H1 (cell line): ENCODE measurements around the gene C3. TPM values are rescaled to one million over a fixed set of nuclear protein-coding genes. Genes with fewer than 3 reads are reported as not detected.
"Not testable (repeated sequence)": the region's sequence is repeated elsewhere in the genome, so short reads cannot be mapped to it uniquely, and the experiment has no call there.

ENCODE experiments used
- CTCF ChIA-PET: fragments of 300-600 bp; sonication (Branson Sonifier 250); formaldehyde crosslinking; loops from one replicate; lab custom pipeline; 2021; ENCODE audit not compliant: partially characterized antibody; lab: Charles Lee
- POLR2A ChIA-PET: fragments of 300-600 bp; sonication (Branson Sonifier 250); formaldehyde crosslinking; loops from one replicate; lab custom pipeline; 2021; ENCODE audit warnings: inconsistent platforms; ENCODE audit not compliant: partially characterized antibody; lab: Charles Lee
- DNase-seq, 2 experiments: peaks; one replicate each; pipeline versions ENCODE4 v3.0.0 to v3.0.0-alpha.2; 2010 to 2022; ENCODE audit warnings: low spot score in 2 of 2, low read depth in 1 of 2, mixed read lengths in 1 of 2
- FAIRE-seq: peaks from 2 replicates; lab custom pipeline; 2011; peaks lifted over from hg19 to GRCh38; lab: Jason Lieb, UNC
- H2AFZ ChIP-seq: 2 replicates; pipeline ENCODE4 v1.8.1; 2012; ENCODE audit warnings: low read length, inconsistent platforms
- H2AK5ac ChIP-seq: 2 replicates; pipeline ENCODE4 v1.6.1; 2013; ENCODE audit warnings: low read depth, low read length
- H2BK120ac ChIP-seq: replicated peaks from 2 replicates; pipeline ENCODE3; 2013; ENCODE audit warnings: low read depth, low read length, inconsistent platforms
- H2BK12ac ChIP-seq: 2 replicates; pipeline ENCODE4 v1.6.1; 2013; ENCODE audit warnings: low read depth, low read length
- H2BK15ac ChIP-seq: 2 replicates; pipeline ENCODE4 v1.6.1; 2013; ENCODE audit warnings: low read length
- H2BK20ac ChIP-seq: 2 replicates; pipeline ENCODE4 v1.6.1; 2013; ENCODE audit warnings: low read length
- H2BK5ac ChIP-seq: 2 replicates; pipeline ENCODE4 v1.6.1; 2013; ENCODE audit warnings: low read depth, low read length
- H3K14ac ChIP-seq: 2 replicates; pipeline ENCODE4 v1.6.1; 2013; ENCODE audit warnings: inconsistent platforms; ENCODE audit not compliant: insufficient read length
- H3K18ac ChIP-seq: 2 replicates; pipeline ENCODE4 v1.6.1; 2013; ENCODE audit warnings: low read length; ENCODE audit errors: extremely low read depth
- H3K23ac ChIP-seq: 2 replicates; pipeline ENCODE4 v1.6.1; 2013; ENCODE audit warnings: inconsistent platforms; ENCODE audit not compliant: insufficient read length
- H3K23me2 ChIP-seq: 2 replicates; pipeline ENCODE4 v1.6.1; 2013; ENCODE audit warnings: low read depth, low read length
- H3K27ac ChIP-seq: 2 replicates; pipeline ENCODE4 v1.6.1; 2011; ENCODE audit warnings: low read depth, low read length, inconsistent platforms
- H3K27me3 ChIP-seq, 4 experiments: replicated peaks in 1 of 4; 1 replicate in 1 of 4; 2 replicates in 3 of 4; pipeline versions ENCODE4 v1.6.1 to v1.8.1; 2011 to 2013; ENCODE audit warnings: low read length in 3 of 4, mild to moderate bottlenecking in 3 of 4, inconsistent platforms in 2 of 4, mixed read lengths in 2 of 4, moderate library complexity in 1 of 4; ENCODE audit not compliant: control insufficient read depth in 3 of 4, insufficient read depth in 3 of 4; ENCODE audit errors: extremely low read depth in 1 of 4
- H3K36me3 ChIP-seq, 4 experiments: 2 replicates each; pipeline versions ENCODE4 v1.6.1 to v1.8.1; 2011 to 2013; ENCODE audit warnings: mild to moderate bottlenecking in 4 of 4, low read length in 3 of 4, moderate library complexity in 2 of 4, control low read depth in 1 of 4, inconsistent platforms in 1 of 4; ENCODE audit not compliant: insufficient read depth in 4 of 4, control insufficient read depth in 2 of 4
- H3K4ac ChIP-seq: replicated peaks from 2 replicates; pipeline ENCODE3; 2013; ENCODE audit warnings: low read length, low read depth, mixed read lengths, inconsistent platforms; ENCODE audit not compliant: insufficient read length
- H3K4me1 ChIP-seq, 4 experiments: replicated peaks in 1 of 4; 1 replicate in 1 of 4; 2 replicates in 3 of 4; pipeline versions ENCODE4 v1.6.1 to v1.8.1; 2011 to 2013; ENCODE audit warnings: low read length in 3 of 4, inconsistent platforms in 2 of 4, mixed read lengths in 1 of 4; ENCODE audit not compliant: insufficient read depth in 4 of 4, control insufficient read depth in 3 of 4
- H3K4me2 ChIP-seq, 2 experiments: 2 replicates each; pipeline versions ENCODE4 v1.6.1 to v1.8.1; 2011 to 2013; ENCODE audit warnings: low read depth in 2 of 2, low read length in 2 of 2, control low read depth in 1 of 2, inconsistent platforms in 1 of 2, mild to moderate bottlenecking in 1 of 2; ENCODE audit not compliant: insufficient read depth in 1 of 2
- H3K4me3 ChIP-seq, 4 experiments: fragments of 200-600, 300-600 bp in 1 of 4; sonication (generic), shearing (Covaris generic), sonication (Bioruptor Twin) in 1 of 4; 2 replicates each; pipeline versions ENCODE4 v1.5.1 to v1.8.1; 2011 to 2016; ENCODE audit warnings: low read length in 4 of 4, low read depth in 3 of 4, control low read depth in 2 of 4, inconsistent platforms in 2 of 4, mild to moderate bottlenecking in 2 of 4, mixed read lengths in 1 of 4, moderate library complexity in 1 of 4; ENCODE audit not compliant: insufficient read depth in 2 of 4; ENCODE audit errors: extremely low read depth in 1 of 4
- H3K56ac ChIP-seq: replicated peaks from 2 replicates; pipeline ENCODE3; 2013; ENCODE audit warnings: low read depth, mild to moderate bottlenecking, mixed read lengths, low read length, inconsistent platforms; ENCODE audit not compliant: insufficient read length
- H3K79me1 ChIP-seq: 2 replicates; pipeline ENCODE4 v1.6.1; 2013; ENCODE audit warnings: low read depth, low read length, control low read depth
- H3K79me2 ChIP-seq, 2 experiments: 2 replicates each; pipeline versions ENCODE4 v1.6.1 to v1.8.1; 2012 to 2013; ENCODE audit warnings: low read length in 2 of 2, mild to moderate bottlenecking in 2 of 2, inconsistent platforms in 1 of 2; ENCODE audit not compliant: insufficient read depth in 2 of 2, control insufficient read depth in 1 of 2
- H3K9ac ChIP-seq, 4 experiments: replicated peaks in 1 of 4; 1 replicate in 1 of 4; 2 replicates in 3 of 4; pipeline versions ENCODE4 v1.6.1 to v1.8.1; 2011 to 2013; ENCODE audit warnings: low read depth in 3 of 4, low read length in 3 of 4, control low read depth in 2 of 4, mild to moderate bottlenecking in 2 of 4, moderate library complexity in 2 of 4, inconsistent platforms in 1 of 4; ENCODE audit errors: extremely low read depth in 1 of 4
- H3K9me3 ChIP-seq, 2 experiments: 2 replicates each; pipeline versions ENCODE4 v1.6.1 to v1.8.1; 2012 to 2013; ENCODE audit warnings: mild to moderate bottlenecking in 2 of 2, moderate library complexity in 2 of 2, control low read depth in 1 of 2, inconsistent platforms in 1 of 2, low read depth in 1 of 2, low read length in 1 of 2, mixed read lengths in 1 of 2; ENCODE audit not compliant: insufficient read depth in 2 of 2
- H4K20me1 ChIP-seq, 2 experiments: replicated peaks in 1 of 2; 2 replicates each; pipeline versions ENCODE3 to v1.8.1; 2011 to 2013; ENCODE audit warnings: inconsistent platforms in 2 of 2, low read length in 2 of 2, mild to moderate bottlenecking in 1 of 2; ENCODE audit not compliant: insufficient read depth in 2 of 2, control insufficient read depth in 1 of 2
- H4K5ac ChIP-seq: 2 replicates; pipeline ENCODE4 v1.6.1; 2013; ENCODE audit warnings: low read length, low read depth, mixed read lengths, inconsistent platforms; ENCODE audit not compliant: insufficient read length
- H4K8ac ChIP-seq: 2 replicates; pipeline ENCODE4 v1.8.0; 2013; ENCODE audit warnings: mild to moderate bottlenecking, moderate library complexity, low read length, inconsistent platforms; ENCODE audit not compliant: insufficient read depth; ENCODE audit errors: extremely low read depth
- H4K91ac ChIP-seq: replicated peaks from 2 replicates; pipeline ENCODE3; 2013; ENCODE audit warnings: low read length, mixed read lengths, inconsistent platforms; ENCODE audit not compliant: insufficient read length
- WGBS, 2 experiments: shearing (Covaris generic) in 1 of 2; methylation state at CpG; one replicate each; pipeline versions ENCODE4 v1.1.6 to v1.1.7; 2013 to 2015; ENCODE audit warnings: low lambda C conversion rate in 2 of 2, mixed read lengths in 2 of 2, inconsistent platforms in 1 of 2, low coverage in 1 of 2, missing lambda C conversion rate in 1 of 2; ENCODE audit not compliant: insufficient replicate concordance in 2 of 2, insufficient coverage in 1 of 2, insufficient read length in 1 of 2; ENCODE audit errors: extremely low coverage in 1 of 2, missing lambda C conversion rate in 1 of 2; 5-methylcytosine and 5-hydroxymethylcytosine counted together
- polyA plus RNA-seq, 7 experiments: library from polyadenylated mRNA; depleted of rRNA in 3 of 7; stranded (reverse) in 5 of 7; unstranded in 2 of 7; fragments of >200 nt in 5 of 7; fragments of 200-250 nt in 2 of 7; gene quantifications; 1 replicate in 5 of 7; 2 replicates in 1 of 7; 4 replicates in 1 of 7; pipeline versions ENCODE4 v1.2.1 to v1.2.3, GENCODE V29; 2011 to 2013; ENCODE audit warnings: missing spikeins in 2 of 7, mixed read lengths in 2 of 7
- total RNA-seq: library from RNA; stranded (reverse); fragmentation: NEBNext Ultra II Directional; extraction: Animal tissue kit (Norgen Biotek cat#: 25700); gene quantifications from 2 replicates; pipeline ENCODE4 v1.2.1, GENCODE V29; 2021

C3 gene
- total and polyA plus RNA-seq, 2 of the 8 experiments (the other 6 are each of a cell fraction or from before 2014, with no cell fraction given): 6.4 to 12.8 TPM

- not testable (repeated sequence) for H3K4me2 ChIP-seq, H2BK5ac ChIP-seq, H3K23ac ChIP-seq, H2BK12ac ChIP-seq, H3K79me2 ChIP-seq, H2BK20ac ChIP-seq, H3K27ac ChIP-seq, H4K8ac ChIP-seq, H2AFZ ChIP-seq, H2BK120ac ChIP-seq, H4K5ac ChIP-seq, H4K20me1 ChIP-seq, H2BK15ac ChIP-seq, H3K56ac ChIP-seq, H3K4me3 ChIP-seq, H3K4ac ChIP-seq, DNase-seq, FAIRE-seq, H3K9ac ChIP-seq, H4K91ac ChIP-seq, H3K18ac ChIP-seq, H2AK5ac ChIP-seq, H3K36me3 ChIP-seq, H3K14ac ChIP-seq, H3K27me3 ChIP-seq, H3K9me3 ChIP-seq, H3K4me1 ChIP-seq
- ChIA-PET POLR2A (interaction anchor here (0.9 kb wide), 1 partner anchor 18 kb away, joined by 3 read pairs; no protein-coding TSS in a partner anchor), CTCF (interaction anchor here (1.7 kb wide), 1 partner anchor 26 kb away, joined by 4 read pairs; the partner anchor contains the start of gene GPR108)
- 98% methylated on average over 4 of the region's 8 CpGs; no CpG with 5 or more reads in 1 of the 2 experiments for WGBS, 2 experiments
- Histone ChIP-seq H3K23me2 (peaks cover 12% of the 10 kb centered on the region), H3K79me1 (peaks cover 12% of the 10 kb centered on the region)
Observed at GRCh38 chr19:6762253-6762797, 41.9 kb upstream of the C3 start.
